ENCODE measurements around the gene MAP3K8.

- no peak for TF ChIP-seq POLR2A (IDR thresholded peaks at IDR 0.05)
- no peak for TF ChIP-seq CTCF (IDR thresholded peaks at IDR 0.05)
- TF ChIP-seq POLR2AphosphoS5 (IDR thresholded peaks at IDR 0.05), result no peak
Observed at GRCh38 chr10:30472414-30473155, 38.6 kb downstream of the MAP3K8 start.

All from gastroesophageal sphincter (tissue), 3 donors.